ENCODE data around the gene SLC22A5. TPM values are rescaled to one million over a fixed set of nuclear protein-coding genes. Genes with fewer than 3 reads are reported as not detected.

The SLC22A5 gene
- total and polyA plus RNA-seq, 11 donors: 7.5 to 50.1 (median 13.5) TPM

DNA sequence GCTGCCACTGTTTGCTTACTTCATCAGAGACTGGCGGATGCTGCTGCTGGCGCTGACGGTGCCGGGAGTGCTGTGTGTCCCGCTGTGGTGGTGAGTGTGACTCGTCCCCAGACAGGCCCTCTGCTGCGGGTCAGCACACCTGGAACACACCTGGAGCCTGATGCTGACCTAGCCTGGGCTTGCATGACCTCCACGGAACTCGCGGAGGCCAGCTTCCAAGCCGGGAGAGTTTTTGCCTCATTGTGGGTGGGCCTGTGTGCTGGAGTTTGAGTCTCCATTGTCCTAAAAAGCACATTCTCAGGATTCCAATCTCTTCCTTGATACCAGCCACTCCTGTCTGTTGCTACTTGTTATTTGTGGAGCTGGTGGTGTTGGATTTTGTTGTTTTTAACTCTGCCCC lies 47.2 kb upstream of the SLC22A5 start:
- DNase-seq: no peak
- Histone ChIP-seq H3K27ac (no peak overlapping the region), H3K9me3 (no peaks in the 10 kb centered on the region), H3K27me3 (no peaks in the 10 kb centered on the region), H3K36me3 (peaks cover 0 to 10% (median under 1%) of the 10 kb centered on the region in 9 donors), H3K4me3 (no peak overlapping the region), H3K4me1 (peaks cover 0 to 27% (median 1%) of the 10 kb centered on the region in 12 donors)
- intact Hi-C loops (cut with DNase I): no loop called here
- WGBS, 4 donors: 64 to 68% (median 66%) methylated on average over 11 of the region's 11 CpGs
- no peak for TF ChIP-seq POLR2A (IDR thresholded peaks at IDR 0.05)
- TF ChIP-seq, protein P1, sequence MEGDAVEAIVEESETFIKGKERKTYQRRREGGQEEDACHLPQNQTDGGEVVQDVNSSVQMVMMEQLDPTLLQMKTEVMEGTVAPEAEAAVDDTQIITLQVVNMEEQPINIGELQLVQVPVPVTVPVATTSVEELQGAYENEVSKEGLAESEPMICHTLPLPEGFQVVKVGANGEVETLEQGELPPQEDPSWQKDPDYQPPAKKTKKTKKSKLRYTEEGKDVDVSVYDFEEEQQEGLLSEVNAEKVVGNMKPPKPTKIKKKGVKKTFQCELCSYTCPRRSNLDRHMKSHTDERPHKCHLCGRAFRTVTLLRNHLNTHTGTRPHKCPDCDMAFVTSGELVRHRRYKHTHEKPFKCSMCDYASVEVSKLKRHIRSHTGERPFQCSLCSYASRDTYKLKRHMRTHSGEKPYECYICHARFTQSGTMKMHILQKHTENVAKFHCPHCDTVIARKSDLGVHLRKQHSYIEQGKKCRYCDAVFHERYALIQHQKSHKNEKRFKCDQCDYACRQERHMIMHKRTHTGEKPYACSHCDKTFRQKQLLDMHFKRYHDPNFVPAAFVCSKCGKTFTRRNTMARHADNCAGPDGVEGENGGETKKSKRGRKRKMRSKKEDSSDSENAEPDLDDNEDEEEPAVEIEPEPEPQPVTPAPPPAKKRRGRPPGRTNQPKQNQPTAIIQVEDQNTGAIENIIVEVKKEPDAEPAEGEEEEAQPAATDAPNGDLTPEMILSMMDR (IDR thresholded peaks at IDR 0.05): no peak
- ATAC-seq: no peak

DNA sequence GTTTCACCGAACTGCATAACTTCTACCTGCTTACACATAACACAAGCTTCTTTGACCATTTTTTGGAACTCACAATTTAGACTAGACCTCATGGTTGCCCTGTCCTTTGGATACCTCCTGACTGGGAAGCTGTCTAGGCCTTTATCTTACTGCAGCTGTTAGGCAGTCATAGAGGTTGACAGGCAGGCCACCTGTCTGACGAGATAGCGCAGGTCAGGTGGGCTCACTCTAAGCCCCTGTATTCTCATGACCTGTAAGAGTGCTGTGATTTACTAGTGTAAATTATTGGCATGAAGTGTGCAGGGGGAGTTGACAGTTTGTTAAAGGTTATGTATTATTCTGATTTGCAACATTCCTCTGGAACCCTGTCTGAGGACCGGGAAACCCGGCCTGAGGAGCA lies 46.3 kb upstream of the SLC22A5 start:
- no peak overlapping the region for H3K4me3 ChIP-seq
- ATAC-seq: no peak
- WGBS, 4 donors: 84 to 94% (median 89%) methylated on average over 5 of the region's 5 CpGs
- H3K9me3 ChIP-seq: no peaks in the 10 kb centered on the region
- peaks cover 0 to 18% (median 0%) of the 10 kb centered on the region in 12 donors for H3K4me1 ChIP-seq
- intact Hi-C loops (cut with DNase I): no loop called here
- H3K27me3 ChIP-seq: no peaks in the 10 kb centered on the region
- no peak for DNase-seq
- TF ChIP-seq, protein P1 (IDR thresholded peaks at IDR 0.05): no peak
- TF ChIP-seq POLR2A (IDR thresholded peaks at IDR 0.05): no peak
- H3K36me3 ChIP-seq: peaks cover 0 to 12% (median 6%) of the 10 kb centered on the region in 9 donors
- no peak overlapping the region for H3K27ac ChIP-seq

DNA sequence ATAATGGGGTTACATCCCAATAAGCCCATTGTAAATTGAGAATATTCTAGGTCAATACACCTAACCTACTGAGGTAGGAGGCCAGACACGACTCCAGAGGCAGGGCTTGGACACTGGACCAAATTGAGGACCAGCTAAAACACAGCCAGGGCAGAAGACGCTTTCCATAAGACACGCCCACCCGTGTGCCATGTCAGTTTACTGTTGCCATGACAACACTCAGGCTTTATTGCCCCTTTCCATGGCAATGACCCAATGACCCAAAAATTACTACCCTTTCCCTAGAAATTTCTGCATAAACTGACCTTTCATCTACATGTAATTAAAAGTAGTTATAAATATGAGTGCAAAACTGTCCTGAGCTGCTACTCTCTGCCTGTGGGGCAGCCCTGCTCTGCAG lies 43.8 kb upstream of the SLC22A5 start:
- DNase-seq (no peak), ATAC-seq (no peak)
- Histone ChIP-seq H3K27me3 (no peaks in the 10 kb centered on the region), H3K9me3 (no peaks in the 10 kb centered on the region), H3K36me3 (peaks cover 0 to 31% (median 18%) of the 10 kb centered on the region in 9 donors), H3K4me3 (no peak overlapping the region), H3K4me1 (peaks cover 0 to 5% (median 0%) of the 10 kb centered on the region in 12 donors), H3K27ac (no peak overlapping the region)
- WGBS, 4 donors: 80 to 91% (median 88%) methylated on average over 4 of the region's 4 CpGs
- TF ChIP-seq POLR2A (IDR thresholded peaks at IDR 0.05): no peak
- TF ChIP-seq, protein P1 (IDR thresholded peaks at IDR 0.05): no peak
- intact Hi-C loops (cut with DNase I): no loop called here

DNA sequence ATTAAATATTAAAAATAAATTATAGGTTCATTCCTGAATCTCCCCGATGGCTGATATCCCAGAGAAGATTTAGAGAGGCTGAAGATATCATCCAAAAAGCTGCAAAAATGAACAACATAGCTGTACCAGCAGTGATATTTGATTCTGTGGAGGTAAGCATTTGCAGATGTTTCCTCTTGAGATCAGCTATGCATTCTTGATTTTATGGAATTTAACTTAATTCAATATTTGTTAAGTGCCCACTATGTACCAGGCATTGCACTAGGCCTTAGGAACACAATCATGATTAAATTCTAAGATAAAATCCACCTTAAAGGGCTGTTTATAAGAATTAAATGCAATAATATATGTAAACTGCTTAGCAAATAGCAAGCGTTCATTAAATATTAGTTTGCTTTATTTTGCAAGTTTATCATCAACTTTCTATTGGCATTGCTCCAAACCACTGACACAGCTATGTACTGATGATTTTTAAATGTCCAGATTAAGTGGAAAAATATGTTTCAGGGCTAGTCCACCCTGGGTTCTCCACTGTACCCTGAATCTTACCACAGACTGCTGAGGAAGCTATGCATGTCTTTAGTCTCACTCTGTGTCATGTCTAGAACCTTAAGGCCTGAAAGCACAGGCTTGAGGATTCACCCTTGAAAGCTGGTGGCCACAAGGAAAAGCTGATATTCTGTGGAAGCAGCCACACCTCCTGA lies 42.1 kb upstream of the SLC22A5 start:
- peaks cover 0 to 48% (median 32%) of the 10 kb centered on the region in 9 donors for H3K36me3 ChIP-seq

More for the DNA sequence above, 42.1 kb upstream of the SLC22A5 start:
- WGBS, 4 donors: 88 to 93% (median 89%) methylated on average over 2 of the region's 2 CpGs
- Histone ChIP-seq H3K4me1 (no peaks in the 10 kb centered on the region), H3K27me3 (no peaks in the 10 kb centered on the region), H3K9me3 (no peaks in the 10 kb centered on the region), H3K4me3 (no peak overlapping the region), H3K27ac (no peak overlapping the region)
- ATAC-seq (no peak), DNase-seq (no peak)
- intact Hi-C loops (cut with DNase I): no loop called here
- no peak for TF ChIP-seq POLR2A (IDR thresholded peaks at IDR 0.05)
- TF ChIP-seq, protein P1 (IDR thresholded peaks at IDR 0.05): no peak

Measured in heart left ventricle (tissue), 16 donors.